Cardiac muscle cell (in vitro differentiated cells and primary cell): ENCODE results near the gene PRKX. TPM values are rescaled to one million over a fixed set of nuclear protein-coding genes. Genes with fewer than 3 reads are reported as not detected.
"Not testable (repeated sequence)": the region's sequence is repeated elsewhere in the genome, so short reads cannot be mapped to it uniquely, and the experiment has no call there.

ENCODE experiments used
- DNase-seq, 2 donors: peaks; one replicate each; pipeline versions ENCODE4 v3.0.0 to v3.0.0-alpha.2; 2010 to 2017; ENCODE audit warnings: low read depth in 1 of 2, low spot score in 1 of 2
- H3K27ac ChIP-seq: fragments of 200-600 bp; sonication (generic); 2 replicates; pipeline ENCODE4 v1.5.1; 2016
- H3K27me3 ChIP-seq: fragments of 200-600 bp; sonication (generic); 2 replicates; pipeline ENCODE4 v1.6.0; 2016; ENCODE audit warnings: control low read depth
- H3K36me3 ChIP-seq: fragments of 200-600 bp; sonication (generic); 2 replicates; pipeline ENCODE4 v1.5.1; 2016; ENCODE audit warnings: control low read depth
- H3K4me1 ChIP-seq: fragments of 200-600 bp; sonication (generic); 2 replicates; pipeline ENCODE4 v1.8.1; 2017; ENCODE audit warnings: low read depth, mild to moderate bottlenecking, mixed run types
- H3K4me3 ChIP-seq: fragments of 200-600 bp; sonication (generic); 2 replicates; pipeline ENCODE4 v1.5.1; 2016; ENCODE audit warnings: mild to moderate bottlenecking
- H3K9me3 ChIP-seq: fragments of 200-600 bp; sonication (generic); 2 replicates; pipeline ENCODE4 v1.5.1; 2017; ENCODE audit warnings: low read depth, mild to moderate bottlenecking, control low read depth
- CTCF ChIP-seq: IDR thresholded peaks from 2 replicates; pipeline ENCODE4 v1.5.1; 2012; ENCODE audit warnings: low read depth, mild to moderate bottlenecking, low read length
- polyA plus RNA-seq: library from polyadenylated mRNA; unstranded; fragments of >200 nt; fragmentation: Nextera tagmentation; extraction: Ambion mirVana; gene quantifications from 2 replicates; pipeline ENCODE4 v1.2.1, GENCODE V29; 2016
- total RNA-seq: library from RNA; depleted of rRNA; stranded (reverse); fragments of >200 nt; gene quantifications from 2 replicates; pipeline ENCODE4 v1.2.3, GENCODE V29; 2016

Gene PRKX
- total and polyA plus RNA-seq, 2 experiments from 2014 or later = 8.4 to 12.2 TPM

DNA sequence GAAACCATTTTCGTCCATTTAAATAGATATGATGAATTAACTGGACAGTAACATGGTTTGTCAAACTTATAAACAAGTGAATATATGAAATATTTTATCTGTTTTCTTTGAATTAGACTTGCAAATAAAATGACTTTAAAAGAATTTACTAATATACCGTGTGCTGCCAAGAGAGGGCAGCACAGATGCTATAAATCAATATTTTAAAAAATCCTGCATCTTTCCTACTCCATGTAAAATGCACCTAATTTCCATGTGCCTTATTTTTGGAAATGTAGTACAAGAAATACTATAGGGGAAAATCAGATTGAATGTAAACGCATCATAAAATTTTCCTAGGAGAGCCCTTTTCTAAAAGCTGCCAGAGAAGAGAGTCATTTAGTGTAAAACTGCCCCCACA is 62.2 kb downstream of the PRKX start:
- no peak overlapping the region for H3K27ac ChIP-seq
- TF ChIP-seq CTCF = peak; percentile 41
- peaks cover 3% of the 10 kb centered on the region for H3K36me3 ChIP-seq
- no peaks in the 10 kb centered on the region for H3K4me1 ChIP-seq
- DNase-seq = peak; percentile 11 to 51
- no peaks in the 10 kb centered on the region for H3K9me3 ChIP-seq
- no peaks in the 10 kb centered on the region for H3K27me3 ChIP-seq
- H3K4me3 ChIP-seq = no peak overlapping the region

DNA sequence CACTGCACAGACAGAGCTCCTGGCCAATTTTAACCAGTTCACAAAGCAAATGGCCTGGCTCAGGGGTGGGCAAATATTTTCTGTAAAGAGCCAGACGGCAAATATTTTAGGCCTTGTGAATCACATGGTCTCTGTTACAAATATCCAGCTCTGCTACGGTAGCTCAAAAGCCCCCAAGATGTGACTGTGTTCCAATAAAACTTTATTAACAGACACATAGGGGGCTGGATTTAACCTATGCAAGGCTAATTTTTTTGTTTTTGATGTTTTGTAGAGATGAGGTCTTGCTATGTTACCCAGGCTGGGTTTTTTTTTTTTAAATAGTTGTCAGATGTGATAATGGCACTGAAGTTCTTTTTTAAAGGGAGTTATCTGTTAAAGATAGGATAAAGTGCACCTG is 65.4 kb downstream of the PRKX start:
- Histone ChIP-seq H3K27me3 (no peaks in the 10 kb centered on the region), H3K4me3 (no peak overlapping the region), H3K9me3 (no peaks in the 10 kb centered on the region), H3K4me1 (no peaks in the 10 kb centered on the region), H3K36me3 (peaks cover under 1% of the 10 kb centered on the region), H3K27ac (no peak overlapping the region)
- DNase-seq = no peak
- no peak for TF ChIP-seq CTCF

DNA sequence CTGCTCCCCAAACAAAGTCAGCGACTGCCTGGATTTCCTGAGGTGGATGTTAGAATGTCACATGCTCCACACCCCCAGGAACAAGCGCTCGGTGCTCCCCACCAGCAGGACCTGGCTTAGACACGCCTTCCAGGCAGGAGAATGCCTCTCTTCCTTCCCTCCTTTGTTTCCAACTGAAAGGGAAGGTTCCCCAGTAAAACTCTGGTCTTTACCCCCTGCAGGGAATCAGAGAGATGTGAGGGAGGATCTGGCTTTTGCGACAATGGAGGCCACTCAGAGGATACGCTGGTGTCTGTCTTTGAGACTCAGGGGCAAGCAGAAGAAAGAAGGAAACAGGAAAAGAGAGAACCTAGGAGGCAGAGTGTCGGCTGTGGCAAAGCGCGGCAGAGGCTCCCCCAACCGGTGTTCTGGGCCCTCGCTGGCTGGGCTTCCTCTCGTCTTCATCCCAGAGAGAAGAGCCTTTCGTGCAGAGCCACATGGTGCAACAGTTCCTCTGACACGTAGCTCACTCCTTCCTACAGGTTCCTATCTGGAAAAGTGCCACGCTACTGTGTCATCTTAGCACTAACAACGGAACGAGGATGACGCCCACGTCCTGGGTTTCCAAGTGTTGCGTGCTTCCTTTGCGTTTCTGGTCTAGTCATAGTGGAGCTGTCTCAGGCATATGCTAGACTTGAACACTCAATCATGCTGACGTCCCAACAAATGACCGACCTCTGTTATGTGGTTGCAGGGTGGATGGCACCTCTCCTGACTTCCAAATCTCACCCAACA is 73.4 kb downstream of the PRKX start:
- not testable (repeated sequence) for H3K4me3 ChIP-seq, H3K9me3 ChIP-seq, H3K36me3 ChIP-seq, H3K4me1 ChIP-seq, H3K27ac ChIP-seq, H3K27me3 ChIP-seq
- DNase-seq = peak in 1 of 2 donors; percentile 10

- Histone ChIP-seq H3K4me3 (no peak overlapping the region), H3K27me3 (no peaks in the 10 kb centered on the region), H3K9me3 (no peaks in the 10 kb centered on the region), H3K36me3 (no peaks in the 10 kb centered on the region), H3K27ac (no peak overlapping the region), H3K4me1 (no peaks in the 10 kb centered on the region)
- no peak for DNase-seq
- no peak for TF ChIP-seq CTCF
Measured at GRCh38 chrX:3639236-3639635, 74.2 kb downstream of the PRKX start.

DNA sequence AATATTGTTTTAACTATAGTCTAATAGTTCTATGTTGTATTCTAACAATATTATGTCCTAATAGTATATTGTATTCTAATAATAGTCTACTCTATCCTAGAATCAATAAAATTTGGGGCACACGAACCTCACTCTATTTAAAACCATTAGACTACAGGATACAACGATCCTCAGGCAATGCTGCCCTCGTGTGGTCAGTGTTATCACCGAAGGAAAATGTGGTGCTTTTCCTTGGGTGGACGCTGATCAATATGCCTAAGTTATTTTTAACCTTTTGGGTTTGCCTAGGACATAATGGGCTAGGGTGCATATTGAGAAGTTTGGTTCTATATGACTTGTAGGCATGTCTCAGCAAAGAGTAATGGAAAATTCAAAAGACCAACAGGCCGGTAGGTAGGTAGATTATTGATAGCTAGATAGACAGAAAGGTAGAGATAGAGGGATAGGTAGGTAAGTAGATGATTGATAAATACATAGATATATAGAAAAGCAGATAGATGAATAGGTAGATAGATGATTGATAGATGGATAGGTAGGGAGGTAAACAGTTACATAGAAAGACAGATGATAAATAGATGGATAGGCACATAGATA is 75.1 kb downstream of the PRKX start:
- Histone ChIP-seq H3K27me3 (no peaks in the 10 kb centered on the region), H3K36me3 (no peaks in the 10 kb centered on the region), H3K4me1 (no peaks in the 10 kb centered on the region), H3K4me3 (no peak overlapping the region), H3K27ac (no peak overlapping the region), H3K9me3 (no peaks in the 10 kb centered on the region)
- TF ChIP-seq CTCF = peak; percentile 47
- peak; percentile 53 to 78 for DNase-seq

DNA sequence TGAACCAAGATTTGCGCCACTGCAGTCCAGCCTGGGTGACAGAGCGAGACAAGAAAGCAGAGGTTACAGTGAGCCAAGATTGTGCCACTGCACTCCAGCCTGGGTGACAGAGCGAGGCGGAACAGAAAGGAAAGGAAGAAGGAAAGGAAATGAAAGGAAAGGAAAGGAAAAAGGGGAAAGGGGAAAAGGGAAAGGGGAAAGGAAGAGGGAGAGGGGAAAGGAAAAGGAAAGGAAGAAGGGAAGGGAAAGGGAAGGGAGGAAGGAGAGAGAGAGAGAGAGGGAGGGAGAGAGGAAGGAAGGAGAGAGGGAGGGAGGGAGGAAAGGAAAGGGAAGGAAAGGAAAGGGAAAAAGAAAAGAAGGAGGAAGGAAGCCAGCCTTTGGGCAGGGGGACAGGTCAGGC is 76.6 kb downstream of the PRKX start:
- TF ChIP-seq CTCF = no peak
- Histone ChIP-seq H3K27me3 (no peaks in the 10 kb centered on the region), H3K4me1 (no peaks in the 10 kb centered on the region), H3K36me3 (no peaks in the 10 kb centered on the region), H3K9me3 (no peaks in the 10 kb centered on the region), H3K4me3 (no peak overlapping the region), H3K27ac (no peak overlapping the region)
- DNase-seq = no peak
